Stimulated activated CD4-positive, alpha-beta T cell treated with anti-CD3 and anti-CD28 coated beads, Interleukin-1b, Interleukin-23, amount 100 ng/mL, for 48 hours (primary cell): ENCODE results near the gene TRIM52.

ENCODE experiments used
- DNase-seq: peaks from one replicate; pipeline ENCODE4 v3.0.0-alpha.2; 2020

TRIM52 gene

DNA sequence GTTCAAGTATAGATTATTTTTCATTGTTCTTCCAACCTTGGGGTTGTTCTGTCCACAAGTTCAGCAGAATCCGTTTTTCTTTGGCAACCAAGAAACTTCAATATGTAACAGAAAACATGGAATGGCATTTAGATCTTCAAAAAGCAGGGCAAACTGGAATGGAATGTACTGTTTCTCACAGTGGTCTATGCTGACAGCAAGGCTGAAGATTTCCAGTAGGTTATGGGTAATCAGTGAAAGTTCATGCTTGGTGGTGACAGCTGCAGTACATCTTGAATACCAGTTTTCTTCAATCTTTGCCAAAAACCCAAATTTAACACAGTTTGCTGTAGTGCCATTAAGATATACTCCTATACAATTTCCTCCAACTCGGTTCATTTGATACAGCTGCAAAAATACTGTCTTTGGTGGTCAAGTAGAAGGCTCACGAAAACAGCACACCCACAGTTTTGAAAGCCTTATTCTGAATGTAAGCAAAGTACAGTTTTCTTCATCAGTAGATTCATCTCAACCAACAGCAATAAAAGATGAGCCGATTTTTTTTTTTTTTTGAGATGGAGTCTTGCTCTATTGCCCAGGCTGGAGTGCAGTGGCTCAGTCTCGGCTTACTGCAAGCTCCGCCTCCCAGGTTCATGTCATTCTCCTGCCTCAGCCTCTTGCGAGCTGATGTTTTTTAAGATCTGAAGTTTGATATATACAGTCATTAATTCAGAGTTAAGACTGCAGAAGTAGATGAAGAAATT lies 4.9 kb downstream of the TRIM52 start:
- DNase-seq, result no peak

DNA sequence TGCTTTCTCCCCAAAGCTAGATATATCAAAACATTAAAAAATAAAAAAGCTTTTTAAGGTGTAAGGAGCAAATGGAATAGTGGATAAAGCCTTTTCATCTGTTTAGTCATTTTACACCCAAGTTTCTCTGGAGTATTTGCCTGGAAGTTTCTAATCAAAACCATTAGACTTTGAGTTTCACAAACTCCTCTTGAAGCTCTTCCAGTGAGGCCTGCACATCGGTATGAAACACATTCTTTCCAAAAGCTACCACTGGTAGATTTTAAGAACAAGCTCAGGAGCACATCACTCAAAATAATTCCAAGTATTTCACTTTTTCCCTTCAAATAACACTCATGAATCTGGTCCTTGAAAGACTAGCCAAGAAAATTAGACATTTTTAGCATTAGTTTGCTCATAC lies 5.7 kb downstream of the TRIM52 start:
- DNase-seq, result no peak

DNA sequence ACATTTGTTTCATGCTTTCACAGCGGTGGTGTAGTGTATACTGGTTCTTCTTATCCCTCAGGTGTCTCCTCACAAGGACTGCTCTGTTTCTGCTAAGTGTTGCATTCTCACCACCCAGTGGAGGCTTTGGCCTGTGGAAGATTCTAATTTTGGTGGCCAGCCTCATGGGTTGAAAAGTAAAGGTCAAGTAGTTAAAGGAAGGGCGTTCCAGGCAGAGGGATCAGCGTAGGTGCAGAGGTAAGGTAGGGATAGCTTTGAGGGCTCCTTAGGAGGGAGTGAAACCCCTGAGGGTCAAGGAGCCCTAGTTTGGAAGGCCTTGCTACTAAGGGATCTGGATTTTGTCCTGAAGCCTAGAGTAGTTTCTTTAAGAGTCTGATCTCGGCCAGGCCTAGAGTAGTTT lies 12.7 kb downstream of the TRIM52 start:
- DNase-seq, result no peak

DNA sequence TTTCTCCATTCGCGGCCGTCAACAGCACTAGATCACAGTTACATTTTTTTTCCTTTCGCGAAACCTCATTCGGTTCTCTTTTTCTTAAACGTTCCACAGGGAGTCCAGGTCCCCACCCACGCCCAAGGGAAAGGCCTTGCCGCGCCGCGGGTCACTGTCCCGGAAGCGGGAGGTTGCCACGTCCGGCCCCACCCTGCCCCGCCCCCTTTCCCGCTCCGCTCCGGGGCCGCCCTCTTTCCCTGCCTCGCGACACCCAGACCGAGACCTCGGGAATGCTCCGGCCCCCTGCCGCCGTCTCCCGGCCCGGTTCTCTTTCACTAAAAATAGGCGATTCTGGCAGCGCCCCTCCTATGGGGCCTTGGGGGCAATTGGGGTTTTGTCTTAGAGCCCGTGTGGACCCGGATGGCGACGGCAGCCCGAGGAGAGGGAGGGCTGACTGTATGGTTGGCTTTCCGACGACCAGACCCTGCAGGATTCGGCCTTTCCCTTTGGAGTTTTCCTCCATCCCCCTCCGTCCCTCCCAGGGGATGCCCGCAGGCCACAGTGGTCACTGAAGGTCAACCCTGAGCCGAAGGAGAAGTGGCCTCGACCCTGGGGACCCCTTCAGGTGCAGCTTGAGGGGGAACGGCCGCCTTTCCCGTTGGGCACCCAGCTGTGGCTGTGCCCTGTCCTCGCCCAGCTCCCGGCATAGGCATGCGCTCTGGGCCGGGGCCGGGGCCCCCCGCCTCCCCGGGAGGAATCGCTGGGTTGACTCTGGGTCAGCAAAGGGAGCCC lies 14.5 kb downstream of the TRIM52 start:
- peak; percentile 82 for DNase-seq

GRCh38 chr5:181245427-181246275 lies 15.3 kb downstream of the TRIM52 start:
- no peak for DNase-seq

DNA sequence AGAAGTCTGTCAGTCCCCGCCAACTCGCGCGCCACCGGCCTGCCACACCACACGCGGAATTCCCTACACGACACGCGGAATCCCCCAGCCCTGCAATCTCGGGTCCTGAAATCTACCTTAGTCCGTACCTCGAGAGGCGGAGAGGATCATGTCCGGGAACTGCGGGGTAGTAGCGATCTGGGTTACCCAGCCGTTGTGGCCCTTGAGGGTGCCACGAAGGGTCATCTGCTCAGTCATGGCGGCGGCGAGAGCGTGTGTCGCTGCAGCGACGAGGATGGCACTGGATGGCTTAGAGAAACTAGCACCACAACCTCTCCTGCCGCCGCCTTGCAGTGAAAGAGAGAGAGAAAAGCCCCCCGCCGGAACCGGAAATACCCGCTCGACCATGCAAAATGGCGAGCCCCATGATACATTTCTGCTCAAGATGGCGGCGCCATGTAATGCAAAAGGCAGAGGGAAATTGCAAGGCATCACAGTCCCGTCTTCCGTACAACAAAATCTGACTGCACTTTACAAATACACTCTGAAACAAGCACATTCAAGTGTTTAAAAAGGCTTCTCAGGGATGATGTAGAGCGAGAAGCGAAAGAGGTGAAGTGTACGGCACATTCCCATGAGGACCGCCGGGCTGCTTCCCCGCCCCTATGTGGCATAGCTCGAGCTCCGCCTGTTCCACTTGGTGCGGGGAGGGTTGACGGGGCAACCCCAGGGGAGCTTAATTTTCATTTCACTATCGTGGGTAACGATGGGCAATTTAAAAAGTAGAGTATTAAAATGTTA lies 17.2 kb downstream of the TRIM52 start, which contains the start of gene RACK1:
RACK1 (minus strand) TSS at position 343 of the 780 bp plus-strand sequence; CDS start at position 237, 106 bp downstream.
- DNase-seq, result peak; percentile 91

DNA sequence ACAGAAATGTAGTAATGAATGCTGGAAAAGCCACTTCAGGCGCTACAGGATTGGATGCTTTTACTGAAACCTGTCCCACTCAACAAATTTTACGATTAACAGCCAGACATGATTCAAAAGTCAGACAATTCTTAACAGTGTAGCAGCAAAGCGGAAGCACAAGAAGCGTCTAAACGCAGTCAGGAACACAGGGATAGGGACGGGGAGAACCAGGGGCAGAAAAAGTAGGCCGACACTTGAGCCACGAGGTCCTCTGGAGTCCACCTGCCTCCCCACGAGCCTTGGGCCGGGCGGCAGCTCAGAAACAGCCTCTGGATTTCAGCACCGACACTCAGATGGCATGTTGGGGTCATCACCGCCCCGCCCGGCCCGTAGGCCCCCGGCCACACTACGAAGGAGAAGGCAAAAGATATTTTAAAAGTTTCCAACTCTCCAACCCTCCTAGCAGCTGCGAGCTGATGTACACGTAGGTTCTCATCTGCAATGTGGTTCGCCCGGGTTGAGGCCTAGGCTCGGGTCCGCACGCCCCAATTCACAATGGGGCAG lies 17.9 kb downstream of the TRIM52 start:
- DNase-seq, result peak; percentile 15

- DNase-seq, result no peak
Observed at GRCh38 chr5:181242031-181242451, 18.9 kb downstream of the TRIM52 start.

GRCh38 chr5:181241393-181241975 lies 19.5 kb downstream of the TRIM52 start:
- DNase-seq, result peak; percentile 73

GRCh38 chr5:181239062-181239663 lies 21.8 kb downstream of the TRIM52 start:
- no peak for DNase-seq

- DNase-seq, result no peak
Observed at GRCh38 chr5:181237729-181238385, 23.1 kb downstream of the TRIM52 start.

GRCh38 chr5:181236954-181237641 lies 23.8 kb downstream of the TRIM52 start:
- DNase-seq, result no peak

DNA sequence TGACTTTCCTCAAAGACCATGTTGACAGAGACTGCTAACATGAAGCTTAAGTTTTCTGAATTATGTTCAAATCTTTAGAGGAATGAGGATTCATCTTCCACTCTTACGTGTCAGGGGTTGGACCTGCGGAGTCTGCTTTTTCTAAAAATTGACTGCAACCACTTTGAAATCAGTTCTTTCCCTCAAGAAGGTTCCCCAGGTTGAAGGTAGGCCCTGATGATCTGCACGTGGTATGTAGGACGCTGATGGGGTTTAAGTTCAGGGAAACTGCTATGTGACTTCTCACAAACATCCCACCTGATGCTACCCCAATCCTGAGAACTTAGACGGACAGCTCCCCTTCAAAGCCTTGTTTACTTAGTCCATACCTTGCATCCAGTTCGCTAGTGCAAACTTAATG lies 24.5 kb downstream of the TRIM52 start:
- no peak for DNase-seq

- no peak for DNase-seq
Observed at GRCh38 chr5:181235689-181236366, 25.1 kb downstream of the TRIM52 start.

- DNase-seq, result no peak
Observed at GRCh38 chr5:181235323-181235688, 25.6 kb downstream of the TRIM52 start.

GRCh38 chr5:181234455-181235306 lies 26.3 kb downstream of the TRIM52 start:
- DNase-seq, result no peak

GRCh38 chr5:181233801-181234454 lies 27.0 kb downstream of the TRIM52 start:
- DNase-seq, result no peak
